GM13977 (cell line): Measurements from ENCODE around the gene KDM4C.

Experiments
- DNase-seq: peaks from one replicate; pipeline ENCODE4 v3.0.0; 2012; ENCODE audit warnings: low spot score
- CTCF ChIP-seq: IDR thresholded peaks from 2 replicates; pipeline ENCODE4 v1.5.1; 2012; ENCODE audit warnings: mild to moderate bottlenecking, control low read depth; ENCODE audit not compliant: insufficient read depth; ENCODE audit errors: extremely low read depth, missing control alignments
- in situ Hi-C: fragments of 300-500 bp; cut with MboI; formaldehyde crosslinking; loops from one replicate; pipeline ENCODE4 v1.12.0; 2022; ENCODE audit warnings: low sequenced_read_pairs, low pct_unique_long_range_greater_than_20kb, mixed read lengths, inconsistent platforms; ENCODE audit not compliant: unreplicated experiment

The KDM4C gene

GRCh38 chr9:7211657-7212056 is 453.9 kb downstream of the KDM4C start:
- in situ Hi-C loops = no loop called here
- no peak for TF ChIP-seq CTCF
- DNase-seq = no peak

- in situ Hi-C loops = no loop called here
- TF ChIP-seq CTCF = no peak
- no peak for DNase-seq
Measured at GRCh38 chr9:7212101-7212500, 454.3 kb downstream of the KDM4C start.

- DNase-seq = no peak
- no peak for TF ChIP-seq CTCF
- in situ Hi-C loops = no loop called here
Measured at GRCh38 chr9:7216004-7216841, 458.4 kb downstream of the KDM4C start.

- no peak for DNase-seq
- TF ChIP-seq CTCF = no peak
- in situ Hi-C loops = no loop called here
Measured at GRCh38 chr9:7223981-7224380, 466.2 kb downstream of the KDM4C start.
